ENCODE results near the gene HAAO. TPM values are rescaled to one million over a fixed set of nuclear protein-coding genes. Genes with fewer than 3 reads are reported as not detected.

HAAO gene
- total RNA-seq, 1 donor from 2014 or later = 1.1 TPM

Other genes with a start within 250 kb of the HAAO start
- gene MTA3, start 224.0 kb downstream of the HAAO start, total RNA-seq = 69.4 and 70.4 TPM in 2 replicates
- gene OXER1, start 28.4 kb downstream of the HAAO start, total RNA-seq = 0.39 and 0.43 TPM in 2 replicates